ENCODE data around the gene RFT1.

RFT1 gene

GRCh38 chr3:53078656-53079055 lies 51.6 kb downstream of the RFT1 start:
- no peak overlapping the region for H3K4me2 ChIP-seq (ENCODE audit: insufficient read depth, low read length)

DNA sequence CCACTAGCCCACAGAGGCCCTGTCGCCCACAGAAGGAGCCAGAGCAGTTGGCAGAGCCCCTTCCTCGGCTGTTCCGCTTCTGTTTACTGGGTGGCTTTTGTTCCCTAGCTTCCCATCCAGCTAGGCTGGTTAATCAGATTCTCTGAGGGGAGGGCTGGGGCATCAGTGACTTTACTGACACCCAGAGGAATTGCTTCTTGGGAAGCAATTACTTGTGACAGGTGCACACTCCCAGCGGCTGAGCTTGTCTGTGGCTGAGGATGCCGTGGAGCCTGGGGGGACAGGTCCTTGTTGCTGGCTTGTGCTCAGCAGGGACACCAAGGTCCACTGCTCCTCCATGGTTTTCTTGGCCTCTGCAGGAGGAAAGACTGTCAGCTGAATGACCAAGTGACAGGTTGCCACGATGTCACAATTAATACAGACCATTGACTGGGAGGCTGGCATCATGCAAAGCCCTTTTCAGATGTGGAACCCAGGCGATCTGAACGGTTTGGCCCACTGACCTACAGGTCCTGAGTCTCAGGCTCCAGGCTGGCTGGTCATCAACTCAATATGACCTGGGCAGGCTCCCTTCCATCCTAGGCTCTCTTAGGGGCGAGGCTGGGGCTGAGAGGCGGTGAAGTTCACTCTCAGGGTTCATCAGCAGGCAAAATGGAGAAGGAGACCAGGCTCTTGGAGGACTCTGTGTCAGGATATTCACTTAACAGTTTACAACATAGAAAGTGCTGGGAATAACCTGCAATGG lies 52.6 kb downstream of the RFT1 start:
- Histone ChIP-seq H3K36me3 (ENCODE audit: insufficient read depth, low read length) (no peaks in the 10 kb centered on the region), H3K9me3 (ENCODE audit: insufficient read depth, low read length, severe bottlenecking) (no peaks in the 10 kb centered on the region), H2AFZ (ENCODE audit: low read depth, low read length) (no peak overlapping the region), H3K4me3 (ENCODE audit: low read depth in 1 of 2, low read length in 2 of 2) (no peak overlapping the region), H3K27me3 (ENCODE audit: insufficient read depth, low read length, poor library complexity) (no peaks in the 10 kb centered on the region), H3K4me1 (ENCODE audit: insufficient read depth, low read length) (peaks cover 6% of the 10 kb centered on the region), H4K20me1 (ENCODE audit: insufficient read depth, low read length) (no peaks in the 10 kb centered on the region), H3K27ac (ENCODE audit: low read length) (no peak overlapping the region), H3K9ac (ENCODE audit: low read depth, low read length) (no peak overlapping the region), H3K4me2 (ENCODE audit: insufficient read depth, low read length) (no peak overlapping the region), H3K79me2 (ENCODE audit: insufficient read depth, low read length) (no peaks in the 10 kb centered on the region)
- DNase-seq (no peak), ATAC-seq (ENCODE audit: insufficient read depth, low read depth) (no peak)
- TF ChIP-seq, protein P1, sequence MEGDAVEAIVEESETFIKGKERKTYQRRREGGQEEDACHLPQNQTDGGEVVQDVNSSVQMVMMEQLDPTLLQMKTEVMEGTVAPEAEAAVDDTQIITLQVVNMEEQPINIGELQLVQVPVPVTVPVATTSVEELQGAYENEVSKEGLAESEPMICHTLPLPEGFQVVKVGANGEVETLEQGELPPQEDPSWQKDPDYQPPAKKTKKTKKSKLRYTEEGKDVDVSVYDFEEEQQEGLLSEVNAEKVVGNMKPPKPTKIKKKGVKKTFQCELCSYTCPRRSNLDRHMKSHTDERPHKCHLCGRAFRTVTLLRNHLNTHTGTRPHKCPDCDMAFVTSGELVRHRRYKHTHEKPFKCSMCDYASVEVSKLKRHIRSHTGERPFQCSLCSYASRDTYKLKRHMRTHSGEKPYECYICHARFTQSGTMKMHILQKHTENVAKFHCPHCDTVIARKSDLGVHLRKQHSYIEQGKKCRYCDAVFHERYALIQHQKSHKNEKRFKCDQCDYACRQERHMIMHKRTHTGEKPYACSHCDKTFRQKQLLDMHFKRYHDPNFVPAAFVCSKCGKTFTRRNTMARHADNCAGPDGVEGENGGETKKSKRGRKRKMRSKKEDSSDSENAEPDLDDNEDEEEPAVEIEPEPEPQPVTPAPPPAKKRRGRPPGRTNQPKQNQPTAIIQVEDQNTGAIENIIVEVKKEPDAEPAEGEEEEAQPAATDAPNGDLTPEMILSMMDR (IDR thresholded peaks at IDR 0.05; ENCODE audit: borderline replicate concordance, extremely low read depth, low read length, poor library complexity, severe bottlenecking) = no peak
- no peak for TF ChIP-seq EZH2 (IDR thresholded peaks at IDR 0.05; ENCODE audit: borderline replicate concordance, low read depth, low read length, severe bottlenecking)

More at GRCh38 chr3:53078656-53079055, 51.6 kb downstream of the RFT1 start:
- no peak overlapping the region for H3K9ac ChIP-seq (ENCODE audit: low read depth, low read length)
- no peaks in the 10 kb centered on the region for H4K20me1 ChIP-seq (ENCODE audit: insufficient read depth, low read length)
- DNase-seq (no peak), ATAC-seq (ENCODE audit: insufficient read depth, low read depth) (no peak)
- H3K27ac ChIP-seq (ENCODE audit: low read length) = no peak overlapping the region
- no peaks in the 10 kb centered on the region for H3K9me3 ChIP-seq (ENCODE audit: insufficient read depth, low read length, severe bottlenecking)
- H3K4me3 ChIP-seq (ENCODE audit: low read depth in 1 of 2, low read length in 2 of 2) = no peak overlapping the region
- H2AFZ ChIP-seq (ENCODE audit: low read depth, low read length) = no peak overlapping the region
- 0 out of 2 replicates have a peak, but pooled peaks cover 2% of the 10 kb centered on the region for H3K36me3 ChIP-seq (ENCODE audit: insufficient read depth, low read length)
- TF ChIP-seq EZH2 (IDR thresholded peaks at IDR 0.05; ENCODE audit: borderline replicate concordance, low read depth, low read length, severe bottlenecking) = no peak
- TF ChIP-seq, protein P1 (IDR thresholded peaks at IDR 0.05; ENCODE audit: borderline replicate concordance, extremely low read depth, low read length, poor library complexity, severe bottlenecking) = no peak
- no peaks in the 10 kb centered on the region for H3K79me2 ChIP-seq (ENCODE audit: insufficient read depth, low read length)
- H3K4me1 ChIP-seq (ENCODE audit: insufficient read depth, low read length) = no peaks in the 10 kb centered on the region
- no peaks in the 10 kb centered on the region for H3K27me3 ChIP-seq (ENCODE audit: insufficient read depth, low read length, poor library complexity)

DNA sequence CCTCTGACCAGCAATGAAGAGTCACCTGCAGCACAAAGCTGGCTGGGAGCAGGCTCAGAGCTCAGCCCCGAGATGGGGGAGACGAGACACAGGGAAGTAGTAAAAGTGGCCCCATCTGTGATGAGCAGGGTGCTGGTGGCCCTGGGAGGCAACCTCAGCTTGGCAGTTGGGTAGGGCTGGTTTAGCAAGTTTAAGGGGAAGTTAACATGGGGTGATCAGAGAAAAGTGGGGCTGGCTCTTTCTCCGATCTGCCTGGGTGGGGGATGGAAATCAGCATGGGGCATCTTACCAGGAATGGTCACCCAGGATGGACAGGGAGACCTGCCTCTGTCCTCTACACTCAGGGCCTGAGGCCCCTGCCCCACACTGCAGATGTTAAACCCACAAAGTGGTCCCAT lies 54.5 kb downstream of the RFT1 start:
- no peak overlapping the region for H3K27ac ChIP-seq (ENCODE audit: low read length)
- H3K9me3 ChIP-seq (ENCODE audit: insufficient read depth, low read length, severe bottlenecking) = no peaks in the 10 kb centered on the region
- H4K20me1 ChIP-seq (ENCODE audit: insufficient read depth, low read length) = no peaks in the 10 kb centered on the region
- H2AFZ ChIP-seq (ENCODE audit: low read depth, low read length) = no peak overlapping the region
- no peaks in the 10 kb centered on the region for H3K36me3 ChIP-seq (ENCODE audit: insufficient read depth, low read length)
- TF ChIP-seq EZH2 (IDR thresholded peaks at IDR 0.05; ENCODE audit: borderline replicate concordance, low read depth, low read length, severe bottlenecking) = no peak
- TF ChIP-seq, protein P1 (IDR thresholded peaks at IDR 0.05; ENCODE audit: borderline replicate concordance, extremely low read depth, low read length, poor library complexity, severe bottlenecking) = no peak
- no peak overlapping the region for H3K9ac ChIP-seq (ENCODE audit: low read depth, low read length)
- DNase-seq = no peak
- peaks cover 15% of the 10 kb centered on the region for H3K4me1 ChIP-seq (ENCODE audit: insufficient read depth, low read length)
- no peaks in the 10 kb centered on the region for H3K27me3 ChIP-seq (ENCODE audit: insufficient read depth, low read length, poor library complexity)
- no peak for ATAC-seq (ENCODE audit: insufficient read depth, low read depth)
- H3K79me2 ChIP-seq (ENCODE audit: insufficient read depth, low read length) = no peaks in the 10 kb centered on the region
- H3K4me3 ChIP-seq (ENCODE audit: low read depth in 1 of 2, low read length in 2 of 2) = no peak overlapping the region
- H3K4me2 ChIP-seq (ENCODE audit: insufficient read depth, low read length) = no peak overlapping the region

Measured in DND-41 (cell line).